Fibroblast of villous mesenchyme (primary cell): Measurements from ENCODE around the gene TAF7. TPM values are rescaled to one million over a fixed set of nuclear protein-coding genes. Genes with fewer than 3 reads are reported as not detected.
"Not testable (repeated sequence)": the region's sequence is repeated elsewhere in the genome, so short reads cannot be mapped to it uniquely, and the experiment has no call there.

Source experiments
- DNase-seq: peaks from one replicate; pipeline ENCODE4 v3.0.0-alpha.2; 2010; ENCODE audit warnings: low read depth
- H3K4me3 ChIP-seq: 2 replicates; pipeline ENCODE4 v1.5.1; 2011; ENCODE audit warnings: low read depth, mild to moderate bottlenecking, low read length
- total RNA-seq: library from RNA; depleted of rRNA; stranded (reverse); fragments of >200 nt; gene quantifications from 2 replicates; pipeline ENCODE4 v1.2.3, GENCODE V29; 2012
- TF ChIP-seq, protein P1 (sequence below): IDR thresholded peaks from 2 replicates; pipeline ENCODE4 v1.5.1; 2012; ENCODE audit warnings: low read depth, mild to moderate bottlenecking, low read length; ENCODE audit not compliant: insufficient read depth

The TAF7 gene
- total RNA-seq, 1 donor: 73.0 TPM

DNA sequence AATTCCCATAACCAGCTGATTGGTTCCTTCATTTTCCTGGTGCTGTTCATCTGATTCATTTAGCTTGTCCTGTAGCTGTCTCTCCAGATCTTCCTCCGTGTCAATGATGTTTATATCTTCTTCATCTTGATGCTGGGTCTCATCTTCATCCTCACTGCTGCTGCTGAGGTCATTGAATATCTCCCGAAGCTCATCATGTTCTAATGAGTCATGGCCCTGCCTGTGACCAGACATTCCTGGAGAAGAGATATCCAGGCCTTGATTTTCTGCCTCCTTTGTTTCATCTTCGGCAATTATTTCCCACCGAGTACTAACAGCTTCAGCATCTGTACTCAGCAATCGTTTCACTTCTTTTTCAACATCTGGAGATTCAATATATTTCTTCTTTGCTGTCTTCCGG is 1.4 kb downstream of the TAF7 start:
- TF ChIP-seq, protein P1, sequence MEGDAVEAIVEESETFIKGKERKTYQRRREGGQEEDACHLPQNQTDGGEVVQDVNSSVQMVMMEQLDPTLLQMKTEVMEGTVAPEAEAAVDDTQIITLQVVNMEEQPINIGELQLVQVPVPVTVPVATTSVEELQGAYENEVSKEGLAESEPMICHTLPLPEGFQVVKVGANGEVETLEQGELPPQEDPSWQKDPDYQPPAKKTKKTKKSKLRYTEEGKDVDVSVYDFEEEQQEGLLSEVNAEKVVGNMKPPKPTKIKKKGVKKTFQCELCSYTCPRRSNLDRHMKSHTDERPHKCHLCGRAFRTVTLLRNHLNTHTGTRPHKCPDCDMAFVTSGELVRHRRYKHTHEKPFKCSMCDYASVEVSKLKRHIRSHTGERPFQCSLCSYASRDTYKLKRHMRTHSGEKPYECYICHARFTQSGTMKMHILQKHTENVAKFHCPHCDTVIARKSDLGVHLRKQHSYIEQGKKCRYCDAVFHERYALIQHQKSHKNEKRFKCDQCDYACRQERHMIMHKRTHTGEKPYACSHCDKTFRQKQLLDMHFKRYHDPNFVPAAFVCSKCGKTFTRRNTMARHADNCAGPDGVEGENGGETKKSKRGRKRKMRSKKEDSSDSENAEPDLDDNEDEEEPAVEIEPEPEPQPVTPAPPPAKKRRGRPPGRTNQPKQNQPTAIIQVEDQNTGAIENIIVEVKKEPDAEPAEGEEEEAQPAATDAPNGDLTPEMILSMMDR: no peak
- no peak for DNase-seq

DNA sequence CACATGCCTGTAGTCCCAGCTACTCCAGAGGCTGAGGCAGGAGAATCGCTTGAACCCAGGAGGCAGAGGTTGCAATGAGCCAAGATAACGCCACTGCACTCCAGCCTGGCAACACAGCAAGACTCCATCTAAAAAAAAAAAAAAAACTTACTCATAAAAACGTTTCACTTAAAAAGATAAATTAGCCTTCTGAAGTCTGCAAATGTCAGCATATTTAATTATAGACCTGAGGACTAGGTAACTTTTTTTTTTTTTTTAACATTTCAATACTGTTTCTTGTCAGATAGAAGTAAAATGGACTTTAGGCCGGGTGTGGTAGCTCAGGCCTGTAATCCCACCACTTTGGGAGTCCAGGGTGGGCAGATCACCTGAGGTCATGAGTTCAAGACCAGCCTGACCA is 3.6 kb downstream of the TAF7 start:
- not testable (repeated sequence) for H3K4me3 ChIP-seq, DNase-seq

More for the DNA sequence above, 1.4 kb downstream of the TAF7 start:
- no peak overlapping the region for H3K4me3 ChIP-seq

DNA sequence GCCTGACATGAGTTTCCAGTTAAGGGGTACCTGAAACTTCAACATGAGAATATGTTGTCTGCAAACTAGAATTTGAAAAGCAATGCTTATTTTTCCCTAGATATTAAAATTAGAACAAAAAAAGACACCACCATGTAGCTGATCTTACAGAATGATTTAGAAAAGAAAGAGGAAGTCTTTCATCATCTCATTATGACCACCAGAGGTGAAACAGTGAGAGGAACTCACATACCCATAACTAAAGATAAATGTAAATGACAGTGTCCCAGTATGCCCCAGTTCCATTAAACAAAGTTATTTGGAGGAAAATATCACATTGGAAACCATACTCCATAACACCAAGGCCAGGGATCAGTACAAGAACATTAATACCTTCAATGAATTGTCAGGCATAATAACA is 6.9 kb downstream of the TAF7 start:
- TF ChIP-seq, protein P1: no peak
- no peak overlapping the region for H3K4me3 ChIP-seq
- DNase-seq: no peak

DNA sequence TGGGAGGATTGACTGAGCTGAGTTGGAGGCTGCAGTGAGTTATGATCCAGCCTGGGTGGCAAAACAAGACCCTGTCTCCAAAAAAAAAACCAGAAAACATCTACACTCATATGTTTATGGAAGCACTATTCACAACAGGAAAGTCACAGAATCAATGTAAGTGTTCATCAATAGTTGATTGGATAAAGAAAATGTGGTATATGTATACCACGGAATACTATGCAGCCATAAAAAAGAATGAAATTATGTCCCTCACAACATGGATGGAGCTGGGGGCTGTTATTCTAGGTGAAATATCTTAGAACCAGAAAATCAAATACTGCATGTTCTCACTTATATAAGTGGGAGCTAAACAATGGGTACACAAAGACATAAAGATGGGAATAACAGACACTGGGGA is 14.0 kb downstream of the TAF7 start:
- H3K4me3 ChIP-seq: no peak overlapping the region
- TF ChIP-seq, protein P1: no peak
- no peak for DNase-seq

GRCh38 chr5:141303756-141304155 is 16.8 kb downstream of the TAF7 start, which contains the start of gene SLC25A2:
Gene SLC25A2, minus strand, starts transcription at chr5:141304049. Its CDS starts 184 bp downstream, at chr5:141303865.
- H3K4me3 ChIP-seq: no peak within 1 kb of the TSS
- no peak for DNase-seq

DNA sequence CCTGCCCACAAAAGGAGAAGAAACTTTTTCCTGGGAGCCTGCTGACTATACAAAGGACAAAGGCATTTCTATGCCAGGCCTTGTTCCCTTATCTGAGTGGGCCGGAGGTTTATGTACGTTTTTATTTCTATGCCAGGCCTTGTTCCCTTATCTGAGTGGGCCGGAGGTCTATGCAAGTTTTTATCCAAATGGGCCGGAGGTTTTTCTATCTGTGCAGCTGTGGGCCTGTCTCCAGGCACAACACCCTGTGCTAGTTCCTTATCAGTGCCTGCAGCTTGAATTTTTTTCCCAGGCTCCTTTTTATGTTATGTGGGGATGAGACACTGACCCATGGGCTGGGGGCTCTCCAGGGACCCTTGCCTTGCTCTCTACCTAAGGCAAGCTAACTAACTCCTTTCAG is 22.2 kb downstream of the TAF7 start:
- no peak for DNase-seq
- H3K4me3 ChIP-seq: no peak overlapping the region
- TF ChIP-seq, protein P1: no peak

More at GRCh38 chr5:141303756-141304155, 16.8 kb downstream of the TAF7 start, which contains the start of gene SLC25A2:
- TF ChIP-seq, protein P1: no peak

- no peak overlapping the region for H3K4me3 ChIP-seq
- TF ChIP-seq, protein P1: no peak
- no peak for DNase-seq
Measured at GRCh38 chr5:141272906-141273305, 47.7 kb downstream of the TAF7 start.
